HCT116 (cell line): ENCODE data around the gene TTC33. TPM values are rescaled to one million over a fixed set of nuclear protein-coding genes. Genes with fewer than 3 reads are reported as not detected.

ENCODE experiments used
- ATAC-seq: fragments of 200-7000 bp; cut with Tn5 transposase; 2 replicates; pipeline ENCODE4 v1.9.1; 2020; ENCODE audit warnings: mild to moderate bottlenecking, moderate library complexity
- BruUV-seq: library from RNA; stranded (reverse); fragments of 400-500 nt; replicated peaks from 2 replicates; lab custom pipeline; 2021; lab: Mats Ljungman, UMichigan
- CTCF ChIA-PET: fragments of 300-600 bp; sonication (Branson Sonifier 250); formaldehyde crosslinking; loops from one replicate; lab custom pipeline; 2021; ENCODE audit warnings: antibody characterized with exemption; lab: Charles Lee
- POLR2A ChIA-PET: fragments of 300-600, 350-600 bp; sonication (Branson Sonifier 250); formaldehyde crosslinking; loops from one replicate; lab custom pipeline; 2021; ENCODE audit warnings: antibody characterized with exemption; lab: Charles Lee
- RAD21 ChIA-PET, 2 experiments: fragments of 300-600 bp; sonication (Branson Sonifier 250); formaldehyde crosslinking; loops; one replicate each; lab custom pipeline; 2023; ENCODE audit warnings: low total read pairs in 2 of 2; ENCODE audit not compliant: uncharacterized antibody in 2 of 2, unreplicated experiment in 2 of 2, low non-redundant PET in 1 of 2; lab: Charles Lee
- DNase-seq: peaks from one replicate; pipeline ENCODE4 v3.0.0-alpha.2; 2010; ENCODE audit warnings: low read depth, low spot score
- H2AFZ ChIP-seq: fragments of 200-600 bp; shearing (Covaris generic), sonication (generic); 2 replicates; pipeline ENCODE4 v1.6.1; 2017; ENCODE audit warnings: low read depth, mixed run types, mixed read lengths, antibody characterized with exemption, low read length; ENCODE audit not compliant: poor library complexity, severe bottlenecking
- H3K27ac ChIP-seq: 2 replicates; pipeline ENCODE4 v1.5.1; 2012; ENCODE audit warnings: low read depth, low read length
- H3K27me3 ChIP-seq: fragments of 200-600 bp; sonication (generic); 2 replicates; pipeline ENCODE4 v1.6.1; 2016; ENCODE audit warnings: mixed run types, low read length, mixed read lengths; ENCODE audit not compliant: insufficient read depth
- H3K36me3 ChIP-seq, 2 experiments: fragments of 200-500 bp in 1 of 2; fragments of 200-600 bp in 1 of 2; sonication (Bioruptor generic) in 1 of 2; sonication (generic) in 1 of 2; 2 replicates each; pipeline versions ENCODE4 v1.5.1 to v1.6.1; 2014 to 2016; ENCODE audit warnings: low read length in 2 of 2, inconsistent platforms in 1 of 2, mixed read lengths in 1 of 2, mixed run types in 1 of 2; ENCODE audit not compliant: insufficient read depth in 2 of 2, control insufficient read depth in 1 of 2
- H3K4me1 ChIP-seq, 2 experiments: fragments of 200-600 bp in 1 of 2; sonication (generic) in 1 of 2; 2 replicates each; pipeline versions ENCODE4 v1.5.1 to v1.6.1; 2012 to 2017; ENCODE audit warnings: low read length in 2 of 2, inconsistent platforms in 1 of 2, mild to moderate bottlenecking in 1 of 2, mixed read lengths in 1 of 2, mixed run types in 1 of 2, moderate library complexity in 1 of 2; ENCODE audit not compliant: insufficient read depth in 2 of 2, control insufficient read depth in 1 of 2
- H3K4me2 ChIP-seq: fragments of 200-600 bp; sonication (generic); 2 replicates; pipeline ENCODE4 v1.6.1; 2017; ENCODE audit warnings: mixed run types, low read length, mixed read lengths
- H3K4me3 ChIP-seq, 2 experiments: fragments of 200-600 bp in 1 of 2; sonication (generic) in 1 of 2; replicated peaks in 1 of 2; 2 replicates each; pipeline ENCODE4 v1.5.1; 2011 to 2016; ENCODE audit warnings: low read length in 2 of 2, control low read depth in 1 of 2, low read depth in 1 of 2, mild to moderate bottlenecking in 1 of 2, mixed read lengths in 1 of 2, mixed run types in 1 of 2
- H3K79me2 ChIP-seq: fragments of 200-600 bp; sonication (generic); 2 replicates; pipeline ENCODE4 v1.6.1; 2017; ENCODE audit warnings: mild to moderate bottlenecking, mixed run types, low read length, moderate library complexity, mixed read lengths; ENCODE audit not compliant: insufficient read depth
- H3K9ac ChIP-seq: fragments of 200-600 bp; sonication (generic); 2 replicates; pipeline ENCODE4 v1.6.1; 2016; ENCODE audit warnings: low read length, mixed read lengths
- H3K9me2 ChIP-seq: fragments of 200-600 bp; sonication (generic), shearing (Covaris generic); 2 replicates; pipeline ENCODE4 v1.6.1; 2017; ENCODE audit warnings: mixed run types, mild to moderate bottlenecking, moderate library complexity; ENCODE audit not compliant: insufficient read depth
- H3K9me3 ChIP-seq, 2 experiments: fragments of 200-500 bp in 1 of 2; fragments of 200-600 bp in 1 of 2; sonication (Bioruptor generic) in 1 of 2; sonication (generic) in 1 of 2; 2 replicates each; pipeline ENCODE4 v1.6.1; 2014 to 2017; ENCODE audit warnings: low read length in 2 of 2, mixed read lengths in 2 of 2, inconsistent platforms in 1 of 2, low read depth in 1 of 2, mild to moderate bottlenecking in 1 of 2, mixed run types in 1 of 2, moderate library complexity in 1 of 2; ENCODE audit not compliant: control insufficient read depth in 1 of 2, insufficient read depth in 1 of 2
- H4K20me1 ChIP-seq: fragments of 200-600 bp; sonication (generic), shearing (Covaris generic); 2 replicates; pipeline ENCODE4 v1.6.1; 2017; ENCODE audit warnings: mixed run types, mild to moderate bottlenecking, moderate library complexity; ENCODE audit not compliant: insufficient read depth
- CEBPB ChIP-seq: IDR thresholded peaks from 2 replicates; pipeline ENCODE4 v1.6.1; 2012; ENCODE audit warnings: low read depth
- EGR1 ChIP-seq: IDR thresholded peaks from 2 replicates; pipeline ENCODE4 v1.6.1; 2012; ENCODE audit warnings: low read depth
- ELF1 ChIP-seq: IDR thresholded peaks from 2 replicates; pipeline ENCODE4 v1.6.1; 2012; ENCODE audit warnings: low read depth, borderline replicate concordance
- EZH2 ChIP-seq: fragments of 200-600 bp; sonication (generic); IDR thresholded peaks from 2 replicates; pipeline ENCODE4 v1.6.1; 2017; ENCODE audit warnings: antibody characterized with exemption, mixed run types
- FOSL1 ChIP-seq: IDR thresholded peaks from 2 replicates; pipeline ENCODE4 v1.6.1; 2012; ENCODE audit warnings: low read depth
- JUND ChIP-seq: IDR thresholded peaks from 2 replicates; pipeline ENCODE4 v1.6.1; 2012
- MAX ChIP-seq: IDR thresholded peaks from 2 replicates; pipeline ENCODE4 v1.6.1; 2012
- POLR2A ChIP-seq: IDR thresholded peaks from 2 replicates; pipeline ENCODE4 v1.7.0; 2011; ENCODE audit warnings: borderline replicate concordance; ENCODE audit not compliant: insufficient read depth, insufficient read length; ENCODE audit errors: extremely low read depth
- POLR2AphosphoS5 ChIP-seq: IDR thresholded peaks from 2 replicates; pipeline ENCODE4 v1.6.1; 2011; ENCODE audit warnings: mild to moderate bottlenecking, low read depth, low read length, moderate library complexity
- RAD21 ChIP-seq: IDR thresholded peaks from 2 replicates; pipeline ENCODE4 v1.6.1; 2012; ENCODE audit warnings: low read depth, mild to moderate bottlenecking
- SIN3A ChIP-seq: IDR thresholded peaks from 2 replicates; pipeline ENCODE4 v1.6.1; 2012; ENCODE audit warnings: low read depth
- SP1 ChIP-seq: IDR thresholded peaks from 2 replicates; pipeline ENCODE4 v1.6.1; 2012; ENCODE audit warnings: low read depth
- SRF ChIP-seq: IDR thresholded peaks from 2 replicates; pipeline ENCODE4 v1.6.1; 2012; ENCODE audit warnings: low read depth
- TCF7L2 ChIP-seq: IDR thresholded peaks from 2 replicates; pipeline ENCODE4 v1.7.0; 2011; ENCODE audit warnings: borderline replicate concordance, inconsistent platforms; ENCODE audit not compliant: insufficient read depth, insufficient read length; ENCODE audit errors: extremely low read depth
- ZFX ChIP-seq: fragments of 450-650 bp; IDR thresholded peaks from 2 replicates; pipeline ENCODE4 v1.6.1; 2017
- ZNF274 ChIP-seq: fragments of 200-500 bp; sonication (Bioruptor generic); IDR thresholded peaks from 2 replicates; pipeline ENCODE4 v1.6.1; 2014; ENCODE audit warnings: mild to moderate bottlenecking, low read depth, low read length, inconsistent platforms
- intact Hi-C: fragments of 100-400 bp; cut with micrococcal nuclease; formaldehyde crosslinking; loops from 2 replicates; pipeline ENCODE4 v1.10.0; 2022
- total RNA-seq: library from RNA; stranded (reverse); gene quantifications from one replicate; pipeline ENCODE4 v1.2.1, GENCODE V29; 2021; ENCODE audit not compliant: unreplicated experiment
- TF ChIP-seq, protein P1 (sequence below): IDR thresholded peaks from 2 replicates; pipeline ENCODE4 v1.6.1; 2012; ENCODE audit warnings: low read depth
- TF ChIP-seq, protein P2 (sequence below): IDR thresholded peaks from 2 replicates; pipeline ENCODE4 v1.6.1; 2012
- TF ChIP-seq, protein P3 (sequence below), 3 experiments: fragments of 200-600 bp in 1 of 3; sonication (generic) in 1 of 3; IDR thresholded peaks in 2 of 3; conservative IDR thresholded peaks in 1 of 3; 2 replicates each; pipeline ENCODE4 v1.5.1; 2012 to 2017; ENCODE audit warnings: low read depth in 2 of 3, low read length in 2 of 3, antibody characterized with exemption in 1 of 3, borderline replicate concordance in 1 of 3, control low read depth in 1 of 3, mild to moderate bottlenecking in 1 of 3, mixed read lengths in 1 of 3, mixed run types in 1 of 3, moderate library complexity in 1 of 3; ENCODE audit not compliant: insufficient read depth in 1 of 3

The TTC33 gene
- total RNA-seq, 1 experiment from 2014 or later = 14.5 TPM

GRCh38 chr5:40557501-40557900 is 198.3 kb downstream of the TTC33 start:
- no peak overlapping the region for H3K27ac ChIP-seq
- H3K27me3 ChIP-seq = no peaks in the 10 kb centered on the region
- no peak for DNase-seq
- no TSS peak for BruUV-seq
- H3K9me2 ChIP-seq = no peaks in the 10 kb centered on the region
- RAD21 ChIA-PET = no interaction called here
- H3K4me3 ChIP-seq = no peak overlapping the region
- no peak for TF ChIP-seq ZNF274
- TF ChIP-seq MAX = no peak
- TF ChIP-seq POLR2AphosphoS5 = no peak
- TF ChIP-seq ZFX = no peak
- TF ChIP-seq, protein P1, sequence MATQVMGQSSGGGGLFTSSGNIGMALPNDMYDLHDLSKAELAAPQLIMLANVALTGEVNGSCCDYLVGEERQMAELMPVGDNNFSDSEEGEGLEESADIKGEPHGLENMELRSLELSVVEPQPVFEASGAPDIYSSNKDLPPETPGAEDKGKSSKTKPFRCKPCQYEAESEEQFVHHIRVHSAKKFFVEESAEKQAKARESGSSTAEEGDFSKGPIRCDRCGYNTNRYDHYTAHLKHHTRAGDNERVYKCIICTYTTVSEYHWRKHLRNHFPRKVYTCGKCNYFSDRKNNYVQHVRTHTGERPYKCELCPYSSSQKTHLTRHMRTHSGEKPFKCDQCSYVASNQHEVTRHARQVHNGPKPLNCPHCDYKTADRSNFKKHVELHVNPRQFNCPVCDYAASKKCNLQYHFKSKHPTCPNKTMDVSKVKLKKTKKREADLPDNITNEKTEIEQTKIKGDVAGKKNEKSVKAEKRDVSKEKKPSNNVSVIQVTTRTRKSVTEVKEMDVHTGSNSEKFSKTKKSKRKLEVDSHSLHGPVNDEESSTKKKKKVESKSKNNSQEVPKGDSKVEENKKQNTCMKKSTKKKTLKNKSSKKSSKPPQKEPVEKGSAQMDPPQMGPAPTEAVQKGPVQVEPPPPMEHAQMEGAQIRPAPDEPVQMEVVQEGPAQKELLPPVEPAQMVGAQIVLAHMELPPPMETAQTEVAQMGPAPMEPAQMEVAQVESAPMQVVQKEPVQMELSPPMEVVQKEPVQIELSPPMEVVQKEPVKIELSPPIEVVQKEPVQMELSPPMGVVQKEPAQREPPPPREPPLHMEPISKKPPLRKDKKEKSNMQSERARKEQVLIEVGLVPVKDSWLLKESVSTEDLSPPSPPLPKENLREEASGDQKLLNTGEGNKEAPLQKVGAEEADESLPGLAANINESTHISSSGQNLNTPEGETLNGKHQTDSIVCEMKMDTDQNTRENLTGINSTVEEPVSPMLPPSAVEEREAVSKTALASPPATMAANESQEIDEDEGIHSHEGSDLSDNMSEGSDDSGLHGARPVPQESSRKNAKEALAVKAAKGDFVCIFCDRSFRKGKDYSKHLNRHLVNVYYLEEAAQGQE = no peak
- TF ChIP-seq TCF7L2 = no peak
- no peak for TF ChIP-seq SP1
- no peak for TF ChIP-seq CEBPB
- no peak for TF ChIP-seq EGR1
- TF ChIP-seq JUND = no peak
- TF ChIP-seq, protein P2, sequence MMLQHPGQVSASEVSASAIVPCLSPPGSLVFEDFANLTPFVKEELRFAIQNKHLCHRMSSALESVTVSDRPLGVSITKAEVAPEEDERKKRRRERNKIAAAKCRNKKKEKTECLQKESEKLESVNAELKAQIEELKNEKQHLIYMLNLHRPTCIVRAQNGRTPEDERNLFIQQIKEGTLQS = no peak
- no peak for TF ChIP-seq SIN3A
- no peak for TF ChIP-seq ELF1
- no peak for TF ChIP-seq EZH2
- TF ChIP-seq RAD21 = no peak
- TF ChIP-seq FOSL1 = no peak
- TF ChIP-seq, protein P3, sequence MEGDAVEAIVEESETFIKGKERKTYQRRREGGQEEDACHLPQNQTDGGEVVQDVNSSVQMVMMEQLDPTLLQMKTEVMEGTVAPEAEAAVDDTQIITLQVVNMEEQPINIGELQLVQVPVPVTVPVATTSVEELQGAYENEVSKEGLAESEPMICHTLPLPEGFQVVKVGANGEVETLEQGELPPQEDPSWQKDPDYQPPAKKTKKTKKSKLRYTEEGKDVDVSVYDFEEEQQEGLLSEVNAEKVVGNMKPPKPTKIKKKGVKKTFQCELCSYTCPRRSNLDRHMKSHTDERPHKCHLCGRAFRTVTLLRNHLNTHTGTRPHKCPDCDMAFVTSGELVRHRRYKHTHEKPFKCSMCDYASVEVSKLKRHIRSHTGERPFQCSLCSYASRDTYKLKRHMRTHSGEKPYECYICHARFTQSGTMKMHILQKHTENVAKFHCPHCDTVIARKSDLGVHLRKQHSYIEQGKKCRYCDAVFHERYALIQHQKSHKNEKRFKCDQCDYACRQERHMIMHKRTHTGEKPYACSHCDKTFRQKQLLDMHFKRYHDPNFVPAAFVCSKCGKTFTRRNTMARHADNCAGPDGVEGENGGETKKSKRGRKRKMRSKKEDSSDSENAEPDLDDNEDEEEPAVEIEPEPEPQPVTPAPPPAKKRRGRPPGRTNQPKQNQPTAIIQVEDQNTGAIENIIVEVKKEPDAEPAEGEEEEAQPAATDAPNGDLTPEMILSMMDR (IDR thresholded peaks at IDR 0.05 in 2 of 3, conservative IDR thresholded peaks at IDR 0.05 in 1 of 3; ENCODE audit: borderline replicate concordance in 1 of 3, insufficient read depth in 1 of 3, low read depth in 2 of 3, low read length in 2 of 3) = no peak
- no peak for TF ChIP-seq POLR2A
- no peak for TF ChIP-seq SRF
- TF ChIP-seq, all 23 proteins: peak for 0
- Histone ChIP-seq H3K9me3 (no peaks in the 10 kb centered on the region), H3K36me3 (no peaks in the 10 kb centered on the region), H4K20me1 (no peaks in the 10 kb centered on the region), H2AFZ (no peak overlapping the region), H3K4me1 (peaks cover 0 to under 1% of the 10 kb centered on the region in 2 experiments; a peak in 1 of 4 replicates), H3K9ac (no peak overlapping the region), H3K79me2 (no peaks in the 10 kb centered on the region), H3K4me2 (no peak overlapping the region)
- intact Hi-C loops = no loop called here
- no peak for ATAC-seq
- CTCF ChIA-PET = no interaction called here
- POLR2A ChIA-PET = no interaction called here
